ENCODE data around the gene FKBP1C. TPM values are rescaled to one million over a fixed set of nuclear protein-coding genes. Genes with fewer than 3 reads are reported as not detected.

The FKBP1C gene
- total RNA-seq, 4 donors from 2014 or later = 0.40 to 0.49 (median 0.45) TPM; not detected in 1

DNA sequence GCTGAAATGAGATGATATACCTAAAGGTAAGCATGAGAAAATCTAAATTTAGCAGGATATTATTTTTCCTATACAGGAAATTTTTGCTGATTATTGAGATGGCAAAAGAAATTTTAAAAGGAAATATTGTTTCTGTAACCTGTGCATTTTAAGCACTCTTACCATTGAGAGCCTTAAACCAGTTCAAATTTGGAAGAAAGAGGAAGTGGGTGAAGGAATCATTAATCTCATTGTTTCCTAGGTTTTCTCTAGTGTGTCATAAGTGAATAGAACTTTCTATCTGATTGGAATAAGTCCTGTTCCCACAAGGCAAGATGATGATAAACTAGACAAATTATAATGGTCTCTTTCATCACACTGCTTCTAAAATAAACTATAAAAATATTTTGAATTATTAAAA is 22.4 kb upstream of the FKBP1C start:
- no peak for TF ChIP-seq POLR2A (IDR thresholded peaks at IDR 0.05)
- TF ChIP-seq, protein P1, sequence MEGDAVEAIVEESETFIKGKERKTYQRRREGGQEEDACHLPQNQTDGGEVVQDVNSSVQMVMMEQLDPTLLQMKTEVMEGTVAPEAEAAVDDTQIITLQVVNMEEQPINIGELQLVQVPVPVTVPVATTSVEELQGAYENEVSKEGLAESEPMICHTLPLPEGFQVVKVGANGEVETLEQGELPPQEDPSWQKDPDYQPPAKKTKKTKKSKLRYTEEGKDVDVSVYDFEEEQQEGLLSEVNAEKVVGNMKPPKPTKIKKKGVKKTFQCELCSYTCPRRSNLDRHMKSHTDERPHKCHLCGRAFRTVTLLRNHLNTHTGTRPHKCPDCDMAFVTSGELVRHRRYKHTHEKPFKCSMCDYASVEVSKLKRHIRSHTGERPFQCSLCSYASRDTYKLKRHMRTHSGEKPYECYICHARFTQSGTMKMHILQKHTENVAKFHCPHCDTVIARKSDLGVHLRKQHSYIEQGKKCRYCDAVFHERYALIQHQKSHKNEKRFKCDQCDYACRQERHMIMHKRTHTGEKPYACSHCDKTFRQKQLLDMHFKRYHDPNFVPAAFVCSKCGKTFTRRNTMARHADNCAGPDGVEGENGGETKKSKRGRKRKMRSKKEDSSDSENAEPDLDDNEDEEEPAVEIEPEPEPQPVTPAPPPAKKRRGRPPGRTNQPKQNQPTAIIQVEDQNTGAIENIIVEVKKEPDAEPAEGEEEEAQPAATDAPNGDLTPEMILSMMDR (IDR thresholded peaks at IDR 0.05) = no peak
- no peak for DNase-seq
- Histone ChIP-seq H3K4me1 (no peaks in the 10 kb centered on the region), H3K9me3 (no peaks in the 10 kb centered on the region), H3K27ac (no peak overlapping the region), H3K27me3 (no peaks in the 10 kb centered on the region), H3K4me3 (replicated peaks in 1 of 3) (no peak overlapping the region), H3K36me3 (no peaks in the 10 kb centered on the region)
- intact Hi-C loops (cut with DNase I) = no loop called here

DNA sequence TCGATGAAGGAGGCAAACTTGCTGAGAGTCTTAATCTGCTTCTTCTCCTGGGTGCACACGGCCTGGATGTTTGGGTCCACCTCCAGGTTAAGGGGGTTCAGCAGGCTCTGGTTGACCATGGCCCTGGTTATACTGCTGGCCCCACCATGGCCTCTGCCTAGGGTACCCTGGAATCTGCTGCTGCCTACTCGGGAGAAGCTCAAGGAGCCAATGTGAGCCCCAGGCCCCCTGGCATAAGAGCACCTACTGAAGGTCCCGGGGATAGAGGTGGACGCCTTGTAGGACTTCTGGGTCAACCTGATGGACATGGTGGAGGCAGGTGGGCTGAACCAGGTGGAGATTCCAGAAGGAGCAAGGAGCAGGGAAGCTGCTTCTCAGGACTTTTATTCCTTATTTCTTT is 17.9 kb upstream of the FKBP1C start:
- Histone ChIP-seq H3K9me3 (no peaks in the 10 kb centered on the region), H3K27me3 (no peaks in the 10 kb centered on the region)
- intact Hi-C loops (cut with DNase I) = no loop called here

DNA sequence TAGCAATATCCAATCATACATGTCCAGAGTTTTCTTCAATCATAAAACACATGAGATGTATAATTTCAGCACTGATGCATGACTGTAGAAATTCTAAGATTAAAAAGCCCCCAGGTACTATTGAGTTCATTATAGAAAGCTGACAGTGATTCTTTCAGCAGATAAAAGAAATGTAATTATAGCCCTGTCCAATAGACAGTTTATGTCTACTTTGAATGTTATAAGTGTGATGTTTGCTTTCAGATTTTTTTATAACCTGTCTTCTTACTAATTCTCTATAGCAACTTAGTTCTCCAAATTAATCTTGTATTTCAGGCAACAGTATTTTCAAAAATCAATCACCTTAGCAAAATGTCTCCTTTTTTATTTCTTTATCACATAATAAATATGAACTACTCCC is 13.5 kb upstream of the FKBP1C start:
- Histone ChIP-seq H3K27me3 (no peaks in the 10 kb centered on the region), H3K36me3 (no peaks in the 10 kb centered on the region), H3K9me3 (no peaks in the 10 kb centered on the region), H3K27ac (no peak overlapping the region), H3K4me1 (no peaks in the 10 kb centered on the region), H3K4me3 (replicated peaks in 1 of 3) (no peak overlapping the region)
- intact Hi-C loops (cut with DNase I) = no loop called here
- no peak for DNase-seq
- TF ChIP-seq, protein P1 (IDR thresholded peaks at IDR 0.05) = no peak
- TF ChIP-seq POLR2A (IDR thresholded peaks at IDR 0.05) = no peak

More for the DNA sequence above, 17.9 kb upstream of the FKBP1C start:
- Histone ChIP-seq H3K27ac (no peak overlapping the region), H3K4me3 (replicated peaks in 1 of 3) (no peak overlapping the region), H3K4me1 (no peaks in the 10 kb centered on the region), H3K36me3 (no peaks in the 10 kb centered on the region)
- TF ChIP-seq, protein P1 (IDR thresholded peaks at IDR 0.05) = no peak
- TF ChIP-seq POLR2A (IDR thresholded peaks at IDR 0.05) = no peak
- WGBS, 2 donors = 92 to 97% methylated on average over 4 to 5 of the region's 5 CpGs
- no peak for DNase-seq

DNA sequence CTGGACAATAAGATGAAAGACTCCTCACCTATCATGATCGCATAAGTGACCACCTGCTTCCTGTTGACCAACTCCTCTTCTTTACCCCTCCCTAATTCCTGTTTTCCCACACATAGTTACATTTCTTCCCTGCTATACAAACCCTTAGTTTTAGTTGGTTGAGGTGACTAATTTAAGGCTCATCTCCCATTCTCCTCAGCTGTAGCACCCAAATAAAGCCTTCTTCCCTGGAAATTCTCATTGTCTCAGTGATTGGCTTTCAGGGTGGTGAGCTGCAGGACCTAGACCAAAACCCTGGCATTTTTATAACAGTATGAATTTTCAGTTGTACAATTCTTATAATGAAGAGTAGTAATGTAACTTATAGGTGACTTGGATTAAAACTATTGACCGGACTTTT is 2.1 kb downstream of the FKBP1C start:
- Histone ChIP-seq H3K36me3 (no peaks in the 10 kb centered on the region), H3K4me3 (replicated peaks in 1 of 3) (no peak overlapping the region), H3K9me3 (no peaks in the 10 kb centered on the region), H3K4me1 (no peaks in the 10 kb centered on the region), H3K27me3 (no peaks in the 10 kb centered on the region), H3K27ac (no peak overlapping the region)
- no peak for DNase-seq
- intact Hi-C loops (cut with DNase I) = no loop called here
- no peak for TF ChIP-seq POLR2A (IDR thresholded peaks at IDR 0.05)
- TF ChIP-seq, protein P1 (IDR thresholded peaks at IDR 0.05) = no peak
- WGBS, 2 donors = 95 to 97% methylated on average over 2 of the region's 2 CpGs

DNA sequence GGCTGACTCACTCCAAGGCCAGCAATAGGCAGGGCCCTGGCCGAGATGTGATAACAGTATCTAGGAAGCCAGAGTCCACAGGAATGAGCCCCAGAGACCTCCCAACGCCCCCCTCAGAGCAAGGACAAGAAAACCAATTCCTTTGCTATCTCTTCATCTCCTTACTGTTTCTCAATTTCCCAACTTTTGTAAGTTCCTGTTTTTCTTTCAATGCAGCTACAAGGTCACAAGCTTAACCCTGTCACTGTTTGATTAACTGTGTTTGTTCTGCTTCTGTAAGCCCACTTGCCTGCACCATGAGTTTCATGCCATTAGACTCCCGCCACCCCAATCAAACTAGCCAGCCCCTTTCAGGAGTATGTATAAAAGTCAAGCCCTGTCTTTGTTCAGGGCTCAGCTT is 3.5 kb downstream of the FKBP1C start:
- no peaks in the 10 kb centered on the region for H3K4me1 ChIP-seq
- H3K4me3 ChIP-seq (replicated peaks in 1 of 3) = no peak overlapping the region
- intact Hi-C loops (cut with DNase I) = no loop called here
- TF ChIP-seq, protein P1 (IDR thresholded peaks at IDR 0.05) = no peak
- no peak for TF ChIP-seq POLR2A (IDR thresholded peaks at IDR 0.05)
- no peak for DNase-seq
- H3K36me3 ChIP-seq = no peaks in the 10 kb centered on the region
- no peaks in the 10 kb centered on the region for H3K27me3 ChIP-seq
- no peak overlapping the region for H3K27ac ChIP-seq
- H3K9me3 ChIP-seq = no peaks in the 10 kb centered on the region
- WGBS, 2 donors = 45 to 47% methylated on average over 3 of the region's 3 CpGs
